ENCODE data around the gene TAPT1.

The TAPT1 gene

DNA sequence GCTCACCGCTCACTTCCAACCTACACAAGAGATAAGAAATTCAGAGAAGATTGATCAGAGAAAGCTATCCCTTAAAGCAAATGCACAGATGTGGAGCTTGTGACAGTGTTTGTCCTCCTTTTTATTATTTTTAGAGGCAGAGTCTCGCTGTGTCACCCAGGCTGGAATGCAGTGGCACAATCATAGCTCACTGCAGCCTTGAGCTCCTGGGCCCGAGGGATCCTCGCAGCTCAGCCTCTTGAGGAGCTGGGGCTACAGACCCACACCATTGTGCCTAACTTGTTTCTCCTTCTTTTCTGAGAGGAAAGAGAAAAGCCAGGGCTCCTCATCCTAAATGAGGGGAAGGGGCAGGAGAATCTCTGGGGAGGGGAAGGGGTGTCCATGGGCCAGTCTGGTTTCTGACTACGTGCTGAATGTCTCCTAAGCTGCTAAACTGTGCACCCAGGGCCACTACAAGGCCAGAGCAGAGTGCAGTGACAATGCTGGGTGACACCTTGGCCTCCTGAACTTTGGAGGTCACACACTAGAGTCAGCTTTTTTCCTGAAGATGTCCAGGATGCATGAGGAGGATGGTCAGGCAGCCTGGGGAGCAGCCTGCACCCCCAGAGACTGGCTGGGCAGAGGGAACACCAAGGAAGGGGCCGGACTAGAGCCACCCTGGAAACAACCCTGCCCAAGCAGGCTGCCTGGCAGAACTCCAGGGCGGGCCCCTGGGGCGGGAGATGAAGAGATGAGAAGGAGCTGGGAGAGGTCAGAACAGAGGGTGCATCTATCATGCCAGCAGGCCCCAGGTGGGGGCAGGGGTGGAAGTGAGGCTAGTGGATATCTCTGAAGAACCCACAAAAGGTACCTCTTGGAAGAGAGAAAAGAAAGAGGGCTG, 87.0 kb downstream of the TAPT1 start:
- DNase-seq (ENCODE audit: insufficient read length, low spot score) = no peak
- TF ChIP-seq POLR2AphosphoS5 (IDR thresholded peaks at IDR 0.05; ENCODE audit: low read depth, low read length) (no peak), PAX5 (IDR thresholded peaks at IDR 0.05; ENCODE audit: insufficient read depth, low read length, severe bottlenecking) (no peak), SPI1 (IDR thresholded peaks at IDR 0.05; ENCODE audit: low read depth, low read length) (no peak), POLR2A (IDR thresholded peaks at IDR 0.05; ENCODE audit: low read depth, low read length) (no peak), POU2F2 (IDR thresholded peaks at IDR 0.05; ENCODE audit: low read depth, low read length) (no peak), TAF1 (IDR thresholded peaks at IDR 0.05; ENCODE audit: low read depth, low read length) (no peak)
- no peak for FAIRE-seq

DNA sequence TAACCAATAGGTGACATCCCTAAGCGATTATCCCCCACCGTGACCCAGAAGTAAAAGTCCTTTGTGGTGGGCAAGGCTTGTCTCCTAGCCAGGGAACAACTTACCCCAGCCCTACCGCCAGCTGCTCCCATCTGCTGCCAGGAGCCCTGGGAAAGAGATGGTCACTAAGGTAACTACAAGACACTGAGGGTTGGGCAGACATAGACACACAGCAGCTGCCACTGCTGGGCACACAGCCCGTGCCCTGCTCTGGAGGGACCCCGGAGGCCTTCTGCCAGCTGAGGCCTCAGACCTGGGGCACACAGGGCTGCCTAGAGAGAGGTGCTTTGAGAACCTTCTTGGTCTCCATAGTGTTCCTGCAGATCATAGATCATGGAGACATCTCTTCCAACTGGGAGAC, 89.4 kb downstream of the TAPT1 start:
- no peak for TF ChIP-seq TAF1 (IDR thresholded peaks at IDR 0.05; ENCODE audit: low read depth, low read length)
- TF ChIP-seq POLR2AphosphoS5 (IDR thresholded peaks at IDR 0.05; ENCODE audit: low read depth, low read length) = no peak
- TF ChIP-seq SPI1 (IDR thresholded peaks at IDR 0.05; ENCODE audit: low read depth, low read length) = no peak
- no peak for TF ChIP-seq PAX5 (IDR thresholded peaks at IDR 0.05; ENCODE audit: insufficient read depth, low read length, severe bottlenecking)
- TF ChIP-seq POLR2A (IDR thresholded peaks at IDR 0.05; ENCODE audit: low read depth, low read length) = no peak
- no peak for TF ChIP-seq POU2F2 (IDR thresholded peaks at IDR 0.05; ENCODE audit: low read depth, low read length)
- FAIRE-seq (no peak), DNase-seq (ENCODE audit: insufficient read length, low spot score) (no peak)

DNA sequence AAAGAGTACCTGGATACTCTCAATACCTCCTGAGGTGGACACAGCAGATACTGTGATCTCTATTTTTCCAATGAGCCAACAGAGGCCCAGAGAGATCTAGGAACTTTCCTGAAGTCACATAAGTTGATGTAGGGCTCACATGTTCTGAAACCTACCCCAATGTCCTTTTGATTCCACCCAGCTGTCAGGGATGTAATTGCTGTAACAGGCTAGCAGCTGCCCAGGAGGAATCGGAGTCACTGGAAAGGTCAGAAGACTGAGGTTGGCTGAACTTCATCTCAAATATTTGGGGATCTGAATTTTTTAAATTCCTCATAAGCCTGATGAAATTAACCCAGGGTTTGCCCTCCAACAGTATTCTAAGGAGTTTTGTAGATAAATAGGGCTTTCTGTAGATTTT, 90.0 kb downstream of the TAPT1 start:
- DNase-seq (ENCODE audit: insufficient read length, low spot score) (no peak), FAIRE-seq (no peak)
- no peak for TF ChIP-seq SPI1 (IDR thresholded peaks at IDR 0.05; ENCODE audit: low read depth, low read length)

DNA sequence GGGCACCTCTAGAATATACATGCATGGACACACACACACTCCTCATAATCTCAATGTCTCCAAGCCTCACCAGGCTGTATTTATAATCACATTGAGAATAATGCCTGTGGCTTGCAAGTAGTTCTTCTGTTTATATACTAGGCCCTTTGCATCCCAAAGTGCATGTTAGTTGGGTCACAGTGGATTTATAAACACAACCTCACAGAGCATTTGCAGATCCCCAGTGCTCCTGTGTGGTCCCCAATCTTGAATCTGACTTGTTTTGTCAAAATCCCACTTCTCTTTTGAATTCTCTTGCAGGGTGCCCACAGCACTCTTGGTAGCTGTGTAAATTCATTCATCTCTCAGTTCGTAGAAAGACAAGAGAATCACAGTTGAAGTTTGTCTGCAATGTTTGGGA, 92.9 kb downstream of the TAPT1 start:
- FAIRE-seq (no peak), DNase-seq (ENCODE audit: insufficient read length, low spot score) (no peak)
- TF ChIP-seq TAF1 (IDR thresholded peaks at IDR 0.05; ENCODE audit: low read depth, low read length) = no peak
- TF ChIP-seq SPI1 (IDR thresholded peaks at IDR 0.05; ENCODE audit: low read depth, low read length) = no peak
- no peak for TF ChIP-seq POLR2A (IDR thresholded peaks at IDR 0.05; ENCODE audit: low read depth, low read length)

DNA sequence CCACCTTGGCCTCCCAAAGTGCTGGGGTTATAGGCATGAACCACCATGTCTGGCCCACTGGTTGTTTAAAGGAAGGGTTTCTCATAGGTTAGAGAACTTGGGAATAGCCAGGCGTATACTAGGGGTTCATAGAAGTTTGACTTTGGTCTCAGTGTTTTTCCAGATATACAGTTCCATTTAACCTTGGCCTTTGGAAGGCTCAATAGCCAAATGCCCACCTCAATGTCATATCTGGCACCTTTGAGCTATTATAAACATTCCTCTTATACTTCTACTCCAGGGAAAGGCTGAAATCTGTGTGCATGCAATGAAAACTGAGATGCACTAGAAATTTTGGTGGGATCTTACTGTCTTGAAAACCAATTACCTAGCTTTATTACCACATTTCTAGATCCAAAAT, 95.0 kb downstream of the TAPT1 start:
- DNase-seq (ENCODE audit: insufficient read length, low spot score) (no peak), FAIRE-seq (no peak)
- TF ChIP-seq POLR2AphosphoS5 (IDR thresholded peaks at IDR 0.05; ENCODE audit: low read depth, low read length) (no peak), POU2F2 (IDR thresholded peaks at IDR 0.05; ENCODE audit: low read depth, low read length) (no peak), PAX5 (IDR thresholded peaks at IDR 0.05; ENCODE audit: insufficient read depth, low read length, severe bottlenecking) (no peak), TAF1 (IDR thresholded peaks at IDR 0.05; ENCODE audit: low read depth, low read length) (no peak), SPI1 (IDR thresholded peaks at IDR 0.05; ENCODE audit: low read depth, low read length) (no peak), POLR2A (IDR thresholded peaks at IDR 0.05; ENCODE audit: low read depth, low read length) (no peak)

DNA sequence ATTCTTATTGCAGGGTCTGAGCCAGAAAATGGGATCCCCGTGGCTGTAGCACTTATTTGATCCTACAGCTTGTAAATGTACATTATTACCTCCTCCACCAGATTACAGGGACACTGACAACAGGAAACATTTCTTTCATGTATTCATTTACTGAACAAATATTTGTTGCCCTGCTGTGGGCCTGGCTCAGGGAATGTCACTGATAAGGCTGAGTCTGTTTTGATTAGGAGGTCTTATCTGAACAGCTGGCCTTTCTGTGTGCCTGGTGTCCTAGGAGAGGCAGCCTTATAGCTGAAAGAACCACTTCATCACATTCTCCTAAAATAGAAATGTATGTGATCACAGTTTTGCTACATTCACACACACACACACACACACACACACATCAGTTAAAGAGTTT, 96.9 kb downstream of the TAPT1 start:
- no peak for TF ChIP-seq PAX5 (IDR thresholded peaks at IDR 0.05; ENCODE audit: insufficient read depth, low read length, severe bottlenecking)
- no peak for FAIRE-seq
- no peak for DNase-seq (ENCODE audit: insufficient read length, low spot score)

DNA sequence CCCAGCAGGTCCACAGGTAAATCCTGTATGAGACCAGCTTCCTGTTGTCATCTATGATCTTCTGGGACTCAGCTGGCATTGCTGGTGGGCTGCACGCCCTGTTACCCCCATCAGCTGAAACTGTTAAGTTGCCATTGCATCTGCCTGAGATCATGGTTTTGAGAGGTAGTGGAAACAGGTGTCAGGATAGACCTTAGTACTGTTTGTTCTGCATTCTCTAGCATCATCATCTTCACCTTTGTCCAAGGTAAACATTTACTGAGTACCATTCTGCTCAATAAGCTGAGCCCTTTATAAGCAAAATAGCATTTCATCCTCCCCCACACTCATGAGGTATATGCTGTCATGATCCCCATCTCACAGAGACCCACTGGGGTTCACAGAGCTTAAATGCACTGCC, 99.6 kb downstream of the TAPT1 start:
- FAIRE-seq (no peak), DNase-seq (ENCODE audit: insufficient read length, low spot score) (no peak)
- TF ChIP-seq POLR2AphosphoS5 (IDR thresholded peaks at IDR 0.05; ENCODE audit: low read depth, low read length) (no peak), TAF1 (IDR thresholded peaks at IDR 0.05; ENCODE audit: low read depth, low read length) (no peak), POU2F2 (IDR thresholded peaks at IDR 0.05; ENCODE audit: low read depth, low read length) (no peak), SPI1 (IDR thresholded peaks at IDR 0.05; ENCODE audit: low read depth, low read length) (no peak), POLR2A (IDR thresholded peaks at IDR 0.05; ENCODE audit: low read depth, low read length) (no peak), PAX5 (IDR thresholded peaks at IDR 0.05; ENCODE audit: insufficient read depth, low read length, severe bottlenecking) (no peak)

DNA sequence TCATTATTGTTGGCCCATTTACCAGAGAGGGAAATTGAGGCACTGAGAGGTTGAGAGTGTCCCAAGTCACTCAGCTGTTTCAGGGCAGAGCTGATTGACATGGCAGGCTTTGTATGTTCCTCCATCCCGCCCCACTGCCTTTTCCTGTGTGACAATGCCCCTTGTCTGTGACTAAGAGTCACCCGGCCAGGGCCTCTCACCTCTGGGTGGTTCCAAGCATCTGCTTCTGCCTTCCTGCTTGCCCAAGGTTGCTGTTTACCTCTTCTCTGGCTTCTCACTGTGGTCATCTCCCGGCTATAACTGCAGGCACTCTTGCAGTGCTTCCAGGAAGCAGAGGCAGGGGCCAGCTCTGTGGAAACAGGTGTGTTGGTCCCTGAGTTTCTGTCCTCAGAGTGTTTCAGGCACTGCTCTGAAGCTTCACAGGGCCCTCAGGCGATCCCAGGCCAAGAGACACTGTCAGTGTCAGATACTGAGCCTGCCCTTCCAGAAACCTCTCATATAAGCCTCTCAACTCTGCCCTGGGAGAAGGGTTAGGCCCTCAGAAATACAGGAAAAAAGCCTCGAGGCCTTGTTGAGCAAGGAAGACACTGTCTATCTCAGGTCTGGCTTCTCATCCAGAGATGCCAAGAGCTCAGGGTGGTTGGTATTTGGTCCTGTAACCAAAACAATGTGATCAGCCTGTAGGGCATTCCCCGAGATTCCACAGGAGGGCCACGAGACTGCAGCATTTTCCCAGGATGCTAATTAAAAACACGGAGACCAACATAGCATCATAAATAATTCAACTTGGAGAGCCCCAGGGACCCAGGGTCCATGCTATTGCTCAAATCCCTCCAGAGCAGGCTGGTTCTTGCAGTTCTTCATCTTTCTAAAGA, 100.5 kb downstream of the TAPT1 start:
- FAIRE-seq = no peak
- no peak for DNase-seq (ENCODE audit: insufficient read length, low spot score)
- TF ChIP-seq TAF1 (IDR thresholded peaks at IDR 0.05; ENCODE audit: low read depth, low read length) (no peak), POLR2A (IDR thresholded peaks at IDR 0.05; ENCODE audit: low read depth, low read length) (no peak), POU2F2 (IDR thresholded peaks at IDR 0.05; ENCODE audit: low read depth, low read length) (no peak), POLR2AphosphoS5 (IDR thresholded peaks at IDR 0.05; ENCODE audit: low read depth, low read length) (no peak), PAX5 (IDR thresholded peaks at IDR 0.05; ENCODE audit: insufficient read depth, low read length, severe bottlenecking) (no peak), SPI1 (IDR thresholded peaks at IDR 0.05; ENCODE audit: low read depth, low read length) (no peak)

DNA sequence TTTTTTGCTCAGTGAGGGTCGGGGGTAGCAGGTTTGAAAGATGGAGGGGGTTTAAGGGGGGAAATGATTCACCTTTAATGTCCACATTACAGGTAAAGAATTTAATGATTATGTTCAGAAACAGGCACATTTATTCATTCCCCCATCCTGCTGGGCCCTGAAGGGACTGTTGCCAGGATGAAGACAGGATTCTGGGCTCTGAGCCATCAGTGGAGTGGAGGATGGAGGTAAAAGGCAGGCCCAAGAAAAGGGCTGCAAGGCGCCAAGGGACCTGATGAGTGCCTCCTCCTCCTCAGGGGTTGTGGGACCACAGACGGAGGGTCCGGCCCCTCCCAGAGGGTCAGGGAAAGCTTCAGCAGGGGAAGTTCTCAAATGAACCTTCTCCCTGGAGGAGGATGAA, 102.0 kb downstream of the TAPT1 start:
- FAIRE-seq (no peak), DNase-seq (ENCODE audit: insufficient read length, low spot score) (no peak)
- TF ChIP-seq POU2F2 (IDR thresholded peaks at IDR 0.05; ENCODE audit: low read depth, low read length) = no peak
- no peak for TF ChIP-seq PAX5 (IDR thresholded peaks at IDR 0.05; ENCODE audit: insufficient read depth, low read length, severe bottlenecking)
- no peak for TF ChIP-seq POLR2A (IDR thresholded peaks at IDR 0.05; ENCODE audit: low read depth, low read length)

All from GM12891 (cell line).